ENCODE data around the gene BAHD1.

Gene BAHD1

GRCh38 chr15:40500568-40501330 is 60.0 kb downstream of the BAHD1 start:
- no peak for DNase-seq

DNA sequence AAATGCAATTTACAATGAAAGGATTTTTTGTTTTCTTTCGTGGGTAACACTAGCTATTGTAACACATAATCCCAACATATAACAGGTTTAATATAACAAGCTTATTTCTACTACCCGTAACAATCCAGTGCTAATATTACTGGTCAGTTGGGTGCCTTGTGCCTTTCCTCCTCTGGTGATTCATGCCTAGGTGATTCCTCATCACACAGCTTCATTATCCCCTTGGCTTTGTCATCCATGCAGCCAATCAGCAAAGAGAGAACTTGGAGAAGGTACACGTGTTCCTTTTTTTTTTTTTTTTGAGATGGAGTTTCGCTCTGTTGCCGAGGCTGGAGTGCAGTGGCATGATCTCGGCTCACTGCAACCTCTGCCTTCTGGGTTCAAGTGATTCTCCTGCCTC is 60.7 kb downstream of the BAHD1 start:
- DNase-seq: no peak

GRCh38 chr15:40506964-40507571 is 66.3 kb downstream of the BAHD1 start:
- peak; percentile 60 for DNase-seq

DNA sequence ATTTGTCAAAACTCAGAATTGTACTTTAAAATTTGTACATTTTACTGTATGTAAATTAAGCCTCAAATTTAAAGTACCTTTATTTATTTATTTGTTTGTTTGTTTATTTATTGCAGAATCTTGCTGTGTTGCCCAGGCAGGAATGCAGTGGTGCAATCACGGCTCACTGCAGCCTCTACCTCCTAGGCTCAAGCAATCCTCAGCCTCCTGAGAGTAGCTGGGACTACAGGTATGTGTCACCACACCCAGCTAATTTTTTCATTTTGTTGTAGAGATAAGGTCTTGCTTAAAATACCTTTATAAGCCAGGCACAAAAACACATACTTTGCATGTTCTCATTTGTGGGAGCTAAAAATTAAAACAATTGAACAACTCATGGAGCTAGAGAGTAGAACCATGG is 67.5 kb downstream of the BAHD1 start:
- DNase-seq: no peak

DNA sequence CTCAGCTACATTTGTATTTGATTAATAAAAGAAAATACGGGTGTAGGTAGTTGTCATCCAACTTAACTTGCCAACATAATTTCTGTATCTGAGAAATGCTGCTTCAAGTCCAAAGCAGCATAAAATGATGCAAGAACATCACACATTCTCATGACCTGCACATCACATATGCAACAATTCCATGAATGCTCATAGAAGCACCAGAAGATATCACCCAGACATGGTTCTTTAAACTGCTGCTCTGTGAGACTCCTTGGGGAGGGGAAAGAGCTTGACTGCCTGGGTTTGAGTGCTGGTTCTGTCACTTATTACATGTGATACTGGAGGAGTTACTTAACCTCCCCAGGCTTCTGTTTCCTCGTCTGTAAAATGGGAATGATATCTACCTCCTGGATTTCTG is 69.4 kb downstream of the BAHD1 start:
- no peak for DNase-seq

DNA sequence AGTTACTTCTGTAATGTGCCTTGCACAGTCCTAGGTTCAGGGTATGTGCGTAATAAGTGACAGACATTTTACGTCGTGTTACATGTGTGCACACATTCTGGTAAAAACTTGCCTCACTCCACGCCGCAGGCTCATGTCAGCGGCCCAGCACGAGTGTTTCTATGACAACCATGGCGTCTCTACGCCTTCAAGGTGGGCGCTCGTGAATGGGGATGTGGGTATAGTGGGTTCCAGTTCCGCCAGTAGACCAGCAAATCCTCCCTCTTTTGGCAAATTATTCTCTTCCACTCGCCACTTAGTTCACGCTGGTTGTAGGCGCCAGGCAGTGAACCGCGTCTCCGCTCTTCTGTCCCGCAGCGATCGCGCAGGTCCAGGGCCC is 70.3 kb downstream of the BAHD1 start:
- no peak for DNase-seq

DNA sequence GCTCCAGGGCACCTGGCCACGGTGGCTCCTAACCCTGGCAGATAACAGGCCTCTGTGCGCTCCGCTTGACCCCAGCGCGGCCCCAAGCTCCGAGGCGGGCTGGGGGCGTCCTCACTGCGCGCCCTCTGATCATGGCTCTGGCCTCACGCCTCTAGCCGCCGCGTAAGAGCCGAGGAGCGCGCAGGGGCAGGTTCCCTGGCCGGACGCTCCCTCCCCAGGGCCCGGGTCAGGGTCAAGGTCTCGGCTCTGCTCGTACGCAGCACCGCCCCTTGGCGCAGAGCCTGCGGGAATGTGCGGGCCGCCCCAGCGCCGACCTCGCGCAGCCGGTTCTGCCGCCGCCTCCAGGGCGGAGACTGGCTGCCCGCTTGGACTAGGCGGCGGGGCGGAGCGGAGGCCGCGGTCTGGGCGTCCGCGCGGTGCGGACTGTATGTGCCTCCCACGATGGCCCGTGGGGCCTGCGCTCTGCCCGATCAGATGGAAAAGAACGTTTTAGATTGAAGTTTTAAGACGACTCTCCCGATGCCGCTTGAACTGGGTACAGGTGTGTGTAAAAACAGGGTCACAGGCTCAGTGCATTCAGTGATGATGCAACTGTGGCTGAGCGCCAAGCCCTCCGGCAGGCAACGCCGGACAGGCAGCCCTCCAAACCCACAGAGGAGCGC is 70.8 kb downstream of the BAHD1 start:
- DNase-seq: no peak

GRCh38 chr15:40512440-40512839 is 71.7 kb downstream of the BAHD1 start:
- no peak for DNase-seq

DNA sequence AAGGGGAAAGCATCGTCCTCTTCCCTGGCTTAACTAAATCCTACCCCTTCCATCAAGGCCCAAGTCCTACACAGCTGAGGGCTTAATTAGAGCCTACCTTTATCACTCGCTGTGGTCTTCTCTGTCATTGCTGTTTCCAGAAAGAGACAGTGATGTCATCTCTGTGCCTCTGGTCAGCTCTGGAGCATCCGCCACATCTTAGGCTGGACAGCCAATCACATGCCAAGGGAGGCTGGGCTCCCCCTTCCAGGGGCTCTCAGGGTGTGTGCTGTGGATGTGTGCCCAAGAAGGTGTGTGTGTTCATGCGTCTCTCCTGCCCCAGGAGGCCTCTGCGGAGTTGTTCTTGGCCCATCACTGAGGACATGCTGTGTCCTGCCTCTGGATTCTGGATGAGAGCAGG is 72.9 kb downstream of the BAHD1 start:
- no peak for DNase-seq

DNA sequence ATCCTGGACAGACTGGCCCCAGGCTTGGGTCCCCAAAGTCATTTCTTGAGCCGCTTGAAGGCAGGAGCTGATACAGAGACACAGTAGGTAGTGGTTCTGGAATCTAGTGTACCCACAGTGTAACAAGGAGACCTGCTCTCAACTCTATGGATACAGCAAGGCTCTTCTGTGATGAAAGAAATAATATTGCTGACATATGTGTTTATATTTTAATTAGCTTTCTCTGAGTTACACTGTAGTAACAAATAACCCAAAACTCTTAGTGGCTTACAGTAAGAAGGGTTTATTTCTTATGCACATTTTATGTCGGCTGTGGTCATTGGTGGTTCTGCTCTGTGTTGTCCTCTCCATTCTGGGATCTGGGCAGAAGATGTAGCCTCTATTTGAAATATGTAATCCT is 75.6 kb downstream of the BAHD1 start:
- no peak for DNase-seq
